HEK293 (cell line): Measurements from ENCODE around the gene ECE1.

Experiments
- CTCF ChIA-PET: fragments of 350-600 bp; formaldehyde crosslinking; extraction: SDS; loops from one replicate; lab custom pipeline; 2021; ENCODE audit warnings: antibody characterized with exemption; lab: Yijun Ruan, JAX
- POLR2A ChIA-PET: fragments of 300-600 bp; formaldehyde crosslinking; extraction: SDS; loops from one replicate; lab custom pipeline; 2020; ENCODE audit warnings: antibody characterized with exemption, inconsistent platforms; lab: Yijun Ruan, JAX
- H3K27ac ChIP-seq: fragments of 200-500 bp; sonication (Bioruptor generic); 2 replicates; pipeline ENCODE4 v1.5.1; 2014; ENCODE audit warnings: low read depth, low read length, control low read depth, inconsistent platforms; ENCODE audit errors: extremely low read depth
- H3K36me3 ChIP-seq, 2 experiments: fragments of 200-500 bp in 1 of 2; sonication (Bioruptor generic) in 1 of 2; 1 replicate in 1 of 2; 2 replicates in 1 of 2; pipeline ENCODE4 v1.5.1; 2014 to 2017; ENCODE audit warnings: inconsistent platforms in 2 of 2, low read length in 2 of 2; ENCODE audit not compliant: control insufficient read depth in 2 of 2, insufficient read depth in 1 of 2
- H3K4me1 ChIP-seq: fragments of 200-500 bp; sonication (Bioruptor generic); 2 replicates; pipeline ENCODE4 v1.5.1; 2014; ENCODE audit warnings: mild to moderate bottlenecking, low read length, inconsistent platforms; ENCODE audit not compliant: control insufficient read depth, insufficient read depth
- H3K4me3 ChIP-seq: 2 replicates; pipeline ENCODE4 v1.5.1; 2011; ENCODE audit warnings: low read depth, mild to moderate bottlenecking, control low read depth, low read length, moderate library complexity
- H3K9me3 ChIP-seq: fragments of 200-500 bp; sonication (Bioruptor generic); 2 replicates; pipeline ENCODE4 v1.5.1; 2014; ENCODE audit warnings: low read depth, low read length, inconsistent platforms; ENCODE audit not compliant: control insufficient read depth, insufficient read depth
- ATF2 ChIP-seq: fragments of 450-650 bp; formaldehyde crosslinking; IDR thresholded peaks from 2 replicates; pipeline ENCODE4 v1.5.1; 2016; ENCODE audit warnings: missing biosample characterization, missing genetic modification characterization, low read depth
- BCL11A ChIP-seq: fragments of 450-650 bp; formaldehyde crosslinking; IDR thresholded peaks from 2 replicates; pipeline ENCODE4 v1.5.1; 2016; ENCODE audit warnings: low read depth, missing biosample characterization, missing genetic modification characterization
- KLF16 ChIP-seq: fragments of 450-650 bp; formaldehyde crosslinking; IDR thresholded peaks from 2 replicates; pipeline ENCODE4 v1.5.1; 2017; ENCODE audit warnings: missing biosample characterization, missing genetic modification characterization
- SETDB1 ChIP-seq: IDR thresholded peaks from one replicate; pipeline ENCODE4 v1.6.1; 2017; ENCODE audit warnings: mild to moderate bottlenecking, low read length, moderate library complexity, mixed read lengths; ENCODE audit not compliant: insufficient read length
- TSHZ1 ChIP-seq: fragments of 450-650 bp; formaldehyde crosslinking; IDR thresholded peaks from 2 replicates; pipeline ENCODE4 v1.5.1; 2016; ENCODE audit warnings: missing biosample characterization, missing genetic modification characterization, borderline replicate concordance
- ZBTB11 ChIP-seq: fragments of 450-650 bp; formaldehyde crosslinking; conservative IDR thresholded peaks from 2 replicates; pipeline ENCODE4 v1.5.1; 2016; ENCODE audit warnings: low read depth, missing biosample characterization, missing genetic modification characterization
- ZBTB17 ChIP-seq: fragments of 450-650 bp; formaldehyde crosslinking; IDR thresholded peaks from 2 replicates; pipeline ENCODE4 v1.5.1; 2016; ENCODE audit warnings: missing biosample characterization, missing genetic modification characterization
- ZIC2 ChIP-seq: fragments of 450-650 bp; formaldehyde crosslinking; IDR thresholded peaks from 2 replicates; pipeline ENCODE4 v1.5.1; 2016; ENCODE audit warnings: missing biosample characterization, missing genetic modification characterization
- ZNF211 ChIP-seq: fragments of 450-650 bp; formaldehyde crosslinking; IDR thresholded peaks from 2 replicates; pipeline ENCODE4 v1.5.1; 2016; ENCODE audit warnings: low read depth, missing biosample characterization, missing genetic modification characterization
- ZNF23 ChIP-seq: fragments of 450-650 bp; formaldehyde crosslinking; IDR thresholded peaks from 2 replicates; pipeline ENCODE4 v1.5.1; 2016; ENCODE audit warnings: missing biosample characterization, missing genetic modification characterization, borderline replicate concordance
- ZNF391 ChIP-seq: fragments of 450-650 bp; formaldehyde crosslinking; IDR thresholded peaks from 2 replicates; pipeline ENCODE4 v1.5.1; 2016; ENCODE audit warnings: low read depth, missing biosample characterization, missing genetic modification characterization, borderline replicate concordance
- ZNF423 ChIP-seq: fragments of 450-650 bp; formaldehyde crosslinking; IDR thresholded peaks from 2 replicates; pipeline ENCODE4 v1.5.1; 2016; ENCODE audit warnings: missing biosample characterization, missing genetic modification characterization
- ZNF449 ChIP-seq: fragments of 450-650 bp; formaldehyde crosslinking; IDR thresholded peaks from 2 replicates; pipeline ENCODE4 v1.5.1; 2017; ENCODE audit warnings: missing biosample characterization, mild to moderate bottlenecking, missing genetic modification characterization, moderate library complexity
- ZNF544 ChIP-seq: fragments of 450-650 bp; formaldehyde crosslinking; IDR thresholded peaks from 2 replicates; pipeline ENCODE4 v1.5.0; 2017; ENCODE audit warnings: missing biosample characterization, missing genetic modification characterization
- ZNF645 ChIP-seq: fragments of 450-650 bp; formaldehyde crosslinking; IDR thresholded peaks from 2 replicates; pipeline ENCODE4; 2016; ENCODE audit warnings: missing biosample characterization, missing genetic modification characterization
- ZNF777 ChIP-seq: fragments of 450-650 bp; formaldehyde crosslinking; IDR thresholded peaks from 2 replicates; pipeline ENCODE4 v1.5.1; 2017; ENCODE audit warnings: missing biosample characterization, missing genetic modification characterization, borderline replicate concordance
- ZSCAN16 ChIP-seq: fragments of 450-650 bp; formaldehyde crosslinking; IDR thresholded peaks from 2 replicates; pipeline ENCODE4 v1.5.1; 2016; ENCODE audit warnings: missing biosample characterization, missing genetic modification characterization
- ZSCAN30 ChIP-seq: fragments of 450-650 bp; IDR thresholded peaks from 2 replicates; pipeline ENCODE4 v1.5.1; 2018; ENCODE audit warnings: missing biosample characterization, mild to moderate bottlenecking, missing genetic modification characterization, moderate library complexity
- TF ChIP-seq, protein P1 (sequence below): fragments of 450-650 bp; formaldehyde crosslinking; IDR thresholded peaks from 2 replicates; pipeline ENCODE4 v1.5.1; 2017; ENCODE audit warnings: missing biosample characterization, missing genetic modification characterization
- TF ChIP-seq, protein P2 (sequence below): sonication (generic); formaldehyde crosslinking; IDR thresholded peaks from 2 replicates; pipeline ENCODE4 v1.8.1; 2022; ENCODE audit warnings: mild to moderate bottlenecking, moderate library complexity, missing genetic modification reagents

The ECE1 gene

DNA sequence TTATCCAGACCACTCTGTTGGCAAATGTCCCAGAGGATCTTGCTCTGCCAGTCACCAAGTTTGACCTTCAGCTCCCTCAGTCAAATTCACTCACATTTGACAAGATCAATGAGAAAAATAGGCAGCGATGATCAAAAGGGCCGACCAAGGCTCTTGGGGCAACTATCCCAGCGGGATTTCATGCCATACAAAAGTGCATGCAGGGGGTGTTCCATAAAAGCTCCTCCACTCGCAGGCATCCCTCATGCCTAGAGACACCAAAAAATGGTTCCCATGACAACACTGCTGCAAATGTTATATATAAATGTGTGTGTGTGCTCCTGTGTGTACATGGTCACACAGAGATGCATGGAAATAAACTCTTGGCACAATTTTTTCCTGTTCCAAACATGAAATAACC is 97.4 kb downstream of the ECE1 start:
- CTCF ChIA-PET = interaction anchor here (0.6 to 2.7 kb wide), 3 partner anchors 38 to 497 kb away, joined by 4 to 13 read pairs (median 5); no protein-coding TSS in a partner anchor
- no peaks in the 10 kb centered on the region for H3K36me3 ChIP-seq
- no peak overlapping the region for H3K27ac ChIP-seq
- H3K4me1 ChIP-seq = no peaks in the 10 kb centered on the region
- H3K9me3 ChIP-seq = no peaks in the 10 kb centered on the region
- POLR2A ChIA-PET = no interaction called here
- H3K4me3 ChIP-seq = no peak overlapping the region
- no peak for TF ChIP-seq ZSCAN30
- no peak for TF ChIP-seq ZNF777 (tag by site-specific recombination)
- no peak for TF ChIP-seq SETDB1
- TF ChIP-seq, protein P1, sequence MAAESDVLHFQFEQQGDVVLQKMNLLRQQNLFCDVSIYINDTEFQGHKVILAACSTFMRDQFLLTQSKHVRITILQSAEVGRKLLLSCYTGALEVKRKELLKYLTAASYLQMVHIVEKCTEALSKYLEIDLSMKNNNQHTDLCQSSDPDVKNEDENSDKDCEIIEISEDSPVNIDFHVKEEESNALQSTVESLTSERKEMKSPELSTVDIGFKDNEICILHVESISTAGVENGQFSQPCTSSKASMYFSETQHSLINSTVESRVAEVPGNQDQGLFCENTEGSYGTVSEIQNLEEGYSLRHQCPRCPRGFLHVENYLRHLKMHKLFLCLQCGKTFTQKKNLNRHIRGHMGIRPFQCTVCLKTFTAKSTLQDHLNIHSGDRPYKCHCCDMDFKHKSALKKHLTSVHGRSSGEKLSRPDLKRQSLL (tag by site-specific recombination) = no peak
- TF ChIP-seq ZNF645 = no peak
- TF ChIP-seq ZNF23 = no peak
- TF ChIP-seq, protein P2, sequence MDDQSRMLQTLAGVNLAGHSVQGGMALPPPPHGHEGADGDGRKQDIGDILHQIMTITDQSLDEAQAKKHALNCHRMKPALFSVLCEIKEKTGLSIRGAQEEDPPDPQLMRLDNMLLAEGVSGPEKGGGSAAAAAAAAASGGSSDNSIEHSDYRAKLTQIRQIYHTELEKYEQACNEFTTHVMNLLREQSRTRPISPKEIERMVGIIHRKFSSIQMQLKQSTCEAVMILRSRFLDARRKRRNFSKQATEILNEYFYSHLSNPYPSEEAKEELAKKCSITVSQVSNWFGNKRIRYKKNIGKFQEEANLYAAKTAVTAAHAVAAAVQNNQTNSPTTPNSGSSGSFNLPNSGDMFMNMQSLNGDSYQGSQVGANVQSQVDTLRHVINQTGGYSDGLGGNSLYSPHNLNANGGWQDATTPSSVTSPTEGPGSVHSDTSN = no peak
- TF ChIP-seq ZNF391 (tag by site-specific recombination) = no peak
- TF ChIP-seq ZNF544 (tag by site-specific recombination) = no peak
- no peak for TF ChIP-seq ZBTB11 (tag by site-specific recombination)
- TF ChIP-seq BCL11A = no peak
- TF ChIP-seq ZNF423 (tag by site-specific recombination) = no peak

- Histone ChIP-seq H3K4me3 (no peak overlapping the region), H3K9me3 (no peaks in the 10 kb centered on the region), H3K4me1 (no peaks in the 10 kb centered on the region), H3K36me3 (no peaks in the 10 kb centered on the region), H3K27ac (no peak overlapping the region)
- ChIA-PET POLR2A (interaction anchor here (1.3 kb wide), 1 partner anchor 18 kb away, joined by 4 read pairs; no protein-coding TSS in a partner anchor), CTCF (interaction anchor here (0.5 to 2.7 kb wide), 4 partner anchors 47 to 496 kb away, joined by 3 to 13 read pairs (median 4); no protein-coding TSS in a partner anchor)
- TF ChIP-seq ZIC2 (tag by site-specific recombination) = no peak
- no peak for TF ChIP-seq ATF2 (tag by site-specific recombination)
- TF ChIP-seq ZNF449 (tag by site-specific recombination) = peak; percentile 94
- no peak for TF ChIP-seq ZBTB17 (tag by site-specific recombination)
- TF ChIP-seq ZNF211 = no peak
- no peak for TF ChIP-seq ZSCAN16 (tag by site-specific recombination)
- TF ChIP-seq TSHZ1 (tag by site-specific recombination) = no peak
- TF ChIP-seq KLF16 (tag by site-specific recombination) = no peak
These were observed 98.0 kb downstream of the ECE1 start for GRCh38 chr1:21192284-21192683.
